A549 (cell line): Measurements from ENCODE around the gene FKBP2.

Source experiments
- CEBPB ChIP-seq, 2 experiments: fragments of >200 bp in 1 of 2; sonication (Bioruptor Twin) in 1 of 2; formaldehyde crosslinking in 1 of 2; IDR thresholded peaks; 2 replicates each; pipeline ENCODE4 v1.6.1; 2012 to 2016
- EP300 ChIP-seq, 2 experiments: fragments of >200 bp; sonication (Bioruptor Twin); formaldehyde crosslinking; IDR thresholded peaks; 2 replicates in 1 of 2; 3 replicates in 1 of 2; pipeline ENCODE4 v1.6.1; 2016 to 2017
- NPAS2 ChIP-seq: fragments of 250-450 bp; sonication (Bioruptor Pico); IDR thresholded peaks from 2 replicates; pipeline ENCODE4 v1.8.0; 2022; ENCODE audit warnings: mild to moderate bottlenecking, moderate library complexity, borderline replicate concordance
- POLR2A ChIP-seq: IDR thresholded peaks from 2 replicates; pipeline ENCODE4 v1.6.1; 2012; ENCODE audit warnings: mild to moderate bottlenecking, low read length
- ZSCAN20 ChIP-seq: fragments of 250-450 bp; sonication (Bioruptor Pico); IDR thresholded peaks from 2 replicates; pipeline ENCODE4 v1.8.0; 2022; ENCODE audit warnings: mild to moderate bottlenecking, moderate library complexity
- TF ChIP-seq, protein P1 (sequence below): fragments of 150-350 bp; IDR thresholded peaks from 2 replicates; pipeline ENCODE4 v1.6.1; 2014; ENCODE audit warnings: low read depth, mild to moderate bottlenecking, low read length
- TF ChIP-seq, protein P2 (sequence below): fragments of 200-600 bp; sonication (generic); IDR thresholded peaks from 2 replicates; pipeline ENCODE4 v1.6.1; 2016; ENCODE audit warnings: antibody characterized with exemption, mild to moderate bottlenecking, moderate library complexity
- TF ChIP-seq, protein P3 (sequence below): fragments of >200 bp; sonication (Bioruptor Twin); formaldehyde crosslinking; IDR thresholded peaks from 3 replicates; pipeline ENCODE4 v1.5.1; 2016

DNA sequence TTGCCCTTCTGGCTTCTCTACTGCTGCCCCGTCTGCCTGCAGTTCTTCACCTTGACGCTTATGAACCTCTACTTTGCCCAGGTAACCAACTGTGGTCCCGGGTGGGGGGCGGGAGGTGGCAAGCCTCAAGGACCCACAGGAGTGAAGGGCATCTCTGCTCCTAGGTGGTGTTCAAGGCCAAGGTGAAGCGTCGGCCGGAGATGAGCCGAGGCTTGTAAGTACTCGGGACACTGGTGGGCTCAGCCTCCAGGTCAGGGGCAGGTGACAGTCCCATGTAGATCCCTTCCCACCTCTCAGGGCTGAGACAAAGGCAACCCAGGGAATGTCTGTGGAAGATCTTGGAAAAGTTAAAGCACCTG lies 45.9 kb downstream of the FKBP2 start:
- TF ChIP-seq ZSCAN20 (CRISPR knock-in tag) (no peak), POLR2A (no peak), NPAS2 (no peak), CEBPB (IDR thresholded peaks at IDR 0.05) (no peak), EP300 (IDR thresholded peaks at IDR 0.05) (no peak)
- TF ChIP-seq, protein P1, sequence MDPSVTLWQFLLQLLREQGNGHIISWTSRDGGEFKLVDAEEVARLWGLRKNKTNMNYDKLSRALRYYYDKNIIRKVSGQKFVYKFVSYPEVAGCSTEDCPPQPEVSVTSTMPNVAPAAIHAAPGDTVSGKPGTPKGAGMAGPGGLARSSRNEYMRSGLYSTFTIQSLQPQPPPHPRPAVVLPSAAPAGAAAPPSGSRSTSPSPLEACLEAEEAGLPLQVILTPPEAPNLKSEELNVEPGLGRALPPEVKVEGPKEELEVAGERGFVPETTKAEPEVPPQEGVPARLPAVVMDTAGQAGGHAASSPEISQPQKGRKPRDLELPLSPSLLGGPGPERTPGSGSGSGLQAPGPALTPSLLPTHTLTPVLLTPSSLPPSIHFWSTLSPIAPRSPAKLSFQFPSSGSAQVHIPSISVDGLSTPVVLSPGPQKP = no peak
- TF ChIP-seq, protein P2, sequence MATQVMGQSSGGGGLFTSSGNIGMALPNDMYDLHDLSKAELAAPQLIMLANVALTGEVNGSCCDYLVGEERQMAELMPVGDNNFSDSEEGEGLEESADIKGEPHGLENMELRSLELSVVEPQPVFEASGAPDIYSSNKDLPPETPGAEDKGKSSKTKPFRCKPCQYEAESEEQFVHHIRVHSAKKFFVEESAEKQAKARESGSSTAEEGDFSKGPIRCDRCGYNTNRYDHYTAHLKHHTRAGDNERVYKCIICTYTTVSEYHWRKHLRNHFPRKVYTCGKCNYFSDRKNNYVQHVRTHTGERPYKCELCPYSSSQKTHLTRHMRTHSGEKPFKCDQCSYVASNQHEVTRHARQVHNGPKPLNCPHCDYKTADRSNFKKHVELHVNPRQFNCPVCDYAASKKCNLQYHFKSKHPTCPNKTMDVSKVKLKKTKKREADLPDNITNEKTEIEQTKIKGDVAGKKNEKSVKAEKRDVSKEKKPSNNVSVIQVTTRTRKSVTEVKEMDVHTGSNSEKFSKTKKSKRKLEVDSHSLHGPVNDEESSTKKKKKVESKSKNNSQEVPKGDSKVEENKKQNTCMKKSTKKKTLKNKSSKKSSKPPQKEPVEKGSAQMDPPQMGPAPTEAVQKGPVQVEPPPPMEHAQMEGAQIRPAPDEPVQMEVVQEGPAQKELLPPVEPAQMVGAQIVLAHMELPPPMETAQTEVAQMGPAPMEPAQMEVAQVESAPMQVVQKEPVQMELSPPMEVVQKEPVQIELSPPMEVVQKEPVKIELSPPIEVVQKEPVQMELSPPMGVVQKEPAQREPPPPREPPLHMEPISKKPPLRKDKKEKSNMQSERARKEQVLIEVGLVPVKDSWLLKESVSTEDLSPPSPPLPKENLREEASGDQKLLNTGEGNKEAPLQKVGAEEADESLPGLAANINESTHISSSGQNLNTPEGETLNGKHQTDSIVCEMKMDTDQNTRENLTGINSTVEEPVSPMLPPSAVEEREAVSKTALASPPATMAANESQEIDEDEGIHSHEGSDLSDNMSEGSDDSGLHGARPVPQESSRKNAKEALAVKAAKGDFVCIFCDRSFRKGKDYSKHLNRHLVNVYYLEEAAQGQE = no peak
- TF ChIP-seq, protein P3, sequence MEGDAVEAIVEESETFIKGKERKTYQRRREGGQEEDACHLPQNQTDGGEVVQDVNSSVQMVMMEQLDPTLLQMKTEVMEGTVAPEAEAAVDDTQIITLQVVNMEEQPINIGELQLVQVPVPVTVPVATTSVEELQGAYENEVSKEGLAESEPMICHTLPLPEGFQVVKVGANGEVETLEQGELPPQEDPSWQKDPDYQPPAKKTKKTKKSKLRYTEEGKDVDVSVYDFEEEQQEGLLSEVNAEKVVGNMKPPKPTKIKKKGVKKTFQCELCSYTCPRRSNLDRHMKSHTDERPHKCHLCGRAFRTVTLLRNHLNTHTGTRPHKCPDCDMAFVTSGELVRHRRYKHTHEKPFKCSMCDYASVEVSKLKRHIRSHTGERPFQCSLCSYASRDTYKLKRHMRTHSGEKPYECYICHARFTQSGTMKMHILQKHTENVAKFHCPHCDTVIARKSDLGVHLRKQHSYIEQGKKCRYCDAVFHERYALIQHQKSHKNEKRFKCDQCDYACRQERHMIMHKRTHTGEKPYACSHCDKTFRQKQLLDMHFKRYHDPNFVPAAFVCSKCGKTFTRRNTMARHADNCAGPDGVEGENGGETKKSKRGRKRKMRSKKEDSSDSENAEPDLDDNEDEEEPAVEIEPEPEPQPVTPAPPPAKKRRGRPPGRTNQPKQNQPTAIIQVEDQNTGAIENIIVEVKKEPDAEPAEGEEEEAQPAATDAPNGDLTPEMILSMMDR = no peak
